Osteoblast (primary cell): ENCODE results near the gene CAPS2. TPM values are rescaled to one million over a fixed set of nuclear protein-coding genes. Genes with fewer than 3 reads are reported as not detected.
A peak's percentile ranks its signal among the peaks of the same experiment; 100 is the strongest.

Source experiments
- DNase-seq: peaks from one replicate; pipeline ENCODE4 v3.0.0; 2011; ENCODE audit warnings: low spot score, mixed read lengths; ENCODE audit not compliant: insufficient read length; ENCODE audit errors: missing footprints
- H2AFZ ChIP-seq: 2 replicates; pipeline ENCODE4 v1.6.0; 2011; ENCODE audit warnings: mild to moderate bottlenecking, low read length
- H3K27ac ChIP-seq: 2 replicates; pipeline ENCODE4 v1.5.1; 2011; ENCODE audit warnings: mild to moderate bottlenecking, low read depth, low read length, moderate library complexity
- H3K27me3 ChIP-seq: 2 replicates; pipeline ENCODE4 v1.6.0; 2012; ENCODE audit warnings: mild to moderate bottlenecking, control low read depth, inconsistent platforms, low read length, moderate library complexity; ENCODE audit not compliant: insufficient read depth
- H3K36me3 ChIP-seq: 2 replicates; pipeline ENCODE4 v1.5.1; 2011; ENCODE audit warnings: mild to moderate bottlenecking, low read length, control low read depth, moderate library complexity; ENCODE audit not compliant: insufficient read depth
- H3K4me1 ChIP-seq: 2 replicates; pipeline ENCODE4 v1.5.1; 2011; ENCODE audit warnings: mild to moderate bottlenecking, low read length, control low read depth, moderate library complexity; ENCODE audit not compliant: insufficient read depth
- H3K4me2 ChIP-seq: 2 replicates; pipeline ENCODE4 v1.6.0; 2011; ENCODE audit warnings: mild to moderate bottlenecking, low read length; ENCODE audit not compliant: insufficient read depth
- H3K4me3 ChIP-seq: fragments of 200-600 bp; sonication (generic); 3 replicates; pipeline ENCODE4 v1.5.1; 2012; ENCODE audit warnings: mild to moderate bottlenecking, low read length, inconsistent platforms; ENCODE audit not compliant: insufficient read depth
- H3K79me2 ChIP-seq: 2 replicates; pipeline ENCODE4 v1.6.0; 2012; ENCODE audit warnings: mild to moderate bottlenecking, low read length, control low read depth, inconsistent platforms; ENCODE audit not compliant: insufficient read depth
- H3K9me3 ChIP-seq: 2 replicates; pipeline ENCODE4 v1.5.1; 2011; ENCODE audit warnings: low read depth, low read length, control low read depth
- H4K20me1 ChIP-seq: 2 replicates; pipeline ENCODE4 v1.6.0; 2012; ENCODE audit warnings: mild to moderate bottlenecking, low read length, control low read depth; ENCODE audit not compliant: insufficient read depth
- CTCF ChIP-seq: IDR thresholded peaks from 2 replicates; pipeline ENCODE4 v1.5.1; 2011; ENCODE audit warnings: mild to moderate bottlenecking, low read depth, low read length, moderate library complexity; ENCODE audit errors: extremely low read depth
- total RNA-seq: library from RNA; depleted of rRNA; stranded (reverse); fragments of >200 nt; gene quantifications from 2 replicates; pipeline ENCODE4 v1.2.3, GENCODE V29; 2012

Gene CAPS2
- 10.5 and 18.9 TPM in 2 replicates for total RNA-seq

DNA sequence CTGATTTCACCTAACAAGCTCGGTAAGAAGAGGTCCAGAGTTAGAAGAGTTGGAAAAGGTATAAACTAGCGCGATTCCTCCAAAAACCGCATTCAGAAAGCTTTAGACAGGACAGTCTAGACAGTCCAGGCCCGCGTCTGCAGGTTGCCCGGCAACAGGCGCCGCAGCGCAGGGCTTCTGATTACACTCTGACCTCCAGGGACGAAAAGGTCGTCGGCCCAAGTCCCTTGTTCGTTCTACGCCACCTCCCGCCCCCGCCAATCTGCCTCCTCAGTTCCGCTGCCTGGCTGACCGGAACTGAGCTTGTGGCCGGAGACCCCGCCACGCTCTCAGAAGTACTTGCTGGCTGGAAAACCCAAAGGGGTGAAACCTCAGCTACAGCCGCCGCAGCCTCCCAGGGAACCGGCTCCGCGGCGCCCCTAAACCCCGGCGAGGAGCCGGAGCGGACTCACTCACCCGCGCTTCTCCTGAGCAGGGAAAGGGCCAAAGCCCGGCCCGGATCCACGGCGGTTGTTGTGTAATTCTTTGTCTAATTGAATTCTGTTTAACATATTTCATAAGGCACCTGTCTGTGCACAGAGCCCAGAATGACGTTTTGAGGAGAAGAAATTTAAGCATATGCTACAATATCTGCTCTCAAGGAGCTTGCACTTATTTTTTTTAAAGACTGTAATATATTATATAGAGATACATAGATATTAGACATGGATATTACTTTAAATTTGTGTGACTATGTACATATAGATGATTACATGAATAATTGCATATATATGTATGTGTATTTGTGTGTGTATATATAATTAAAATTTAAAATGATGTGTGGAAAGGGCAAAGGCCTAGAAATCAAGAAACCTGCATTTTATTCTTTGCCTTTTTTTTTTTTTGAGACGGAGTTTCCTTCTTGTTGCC, at the start of gene CAPS2:
Gene CAPS2 (minus strand): TSS at position 407 of the 909 bp plus-strand sequence. CDS start 3,826 bp downstream, outside the sequence.
- no peak for TF ChIP-seq CTCF
- H3K27ac ChIP-seq, result peak within 1 kb of the TSS; percentile 53

DNA sequence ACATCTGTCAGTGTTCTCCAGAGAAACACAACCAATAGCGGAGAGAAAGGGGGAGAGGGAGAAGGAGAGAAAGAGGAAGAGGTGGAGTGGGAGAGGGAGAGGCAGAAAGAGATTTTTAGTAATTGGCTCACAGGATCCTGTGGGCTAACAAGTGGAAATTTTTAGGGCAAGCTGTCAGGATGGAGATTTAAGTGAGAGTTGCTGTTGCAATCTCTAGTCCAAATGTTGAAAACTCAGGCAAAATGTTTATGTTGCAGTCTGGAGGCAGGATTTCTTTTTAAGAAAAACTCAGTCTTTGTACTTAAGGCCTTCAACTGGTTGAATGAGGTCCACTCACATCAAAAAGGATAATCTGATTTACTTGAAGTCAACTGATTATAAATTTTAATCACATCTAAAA, 48.2 kb upstream of the CAPS2 start:
- H3K4me3 ChIP-seq, result no peak overlapping the region
- TF ChIP-seq CTCF, result no peak
- peak overlapping the region; percentile 59 for H2AFZ ChIP-seq
- H3K27me3 ChIP-seq, result no peaks in the 10 kb centered on the region
- H3K79me2 ChIP-seq, result no peaks in the 10 kb centered on the region
- no peak overlapping the region for H3K27ac ChIP-seq
- DNase-seq, result no peak
- no peak overlapping the region for H3K4me2 ChIP-seq
- no peaks in the 10 kb centered on the region for H3K9me3 ChIP-seq
- no peaks in the 10 kb centered on the region for H4K20me1 ChIP-seq
- H3K36me3 ChIP-seq, result no peaks in the 10 kb centered on the region
- H3K4me1 ChIP-seq, result no peaks in the 10 kb centered on the region

More for the DNA sequence above, at the start of gene CAPS2:
- Histone ChIP-seq H2AFZ (peak within 1 kb of the TSS; percentile 92), H4K20me1 (no peaks in the 10 kb centered on the region), H3K79me2 (no peaks in the 10 kb centered on the region), H3K4me3 (peak within 1 kb of the TSS; percentile 88), H3K27me3 (no peaks in the 10 kb centered on the region), H3K4me2 (peak within 1 kb of the TSS; percentile 95), H3K4me1 (peaks cover 16% of the 10 kb centered on the region), H3K36me3 (no peaks in the 10 kb centered on the region), H3K9me3 (no peaks in the 10 kb centered on the region)
- DNase-seq, result peak; percentile 93

- no peak for DNase-seq
- H3K27ac ChIP-seq, result no peak overlapping the region
- no peaks in the 10 kb centered on the region for H3K4me1 ChIP-seq
- no peaks in the 10 kb centered on the region for H4K20me1 ChIP-seq
- H3K4me3 ChIP-seq, result no peak overlapping the region
- no peaks in the 10 kb centered on the region for H3K36me3 ChIP-seq
- H3K4me2 ChIP-seq, result no peak overlapping the region
- no peaks in the 10 kb centered on the region for H3K79me2 ChIP-seq
- no peak for TF ChIP-seq CTCF
- H3K27me3 ChIP-seq, result no peaks in the 10 kb centered on the region
- H3K9me3 ChIP-seq, result no peaks in the 10 kb centered on the region
- H2AFZ ChIP-seq, result no peak overlapping the region
These were observed 44.8 kb upstream of the CAPS2 start for GRCh38 chr12:75374971-75375370.

GRCh38 chr12:75366629-75367028, 36.5 kb upstream of the CAPS2 start:
- Histone ChIP-seq H2AFZ (no peak overlapping the region), H4K20me1 (no peaks in the 10 kb centered on the region)
- no peak for TF ChIP-seq CTCF

More at GRCh38 chr12:75366629-75367028, 36.5 kb upstream of the CAPS2 start:
- Histone ChIP-seq H3K27me3 (no peaks in the 10 kb centered on the region), H3K9me3 (no peaks in the 10 kb centered on the region), H3K4me1 (peaks cover 7% of the 10 kb centered on the region), H3K4me3 (no peak overlapping the region), H3K4me2 (peak overlapping the region; percentile 0), H3K27ac (no peak overlapping the region), H3K79me2 (no peaks in the 10 kb centered on the region), H3K36me3 (no peaks in the 10 kb centered on the region)
- no peak for DNase-seq
